ENCODE data around the gene SRPRA. TPM values are rescaled to one million over a fixed set of nuclear protein-coding genes. Genes with fewer than 3 reads are reported as not detected.
A peak's percentile ranks its signal among the peaks of the same experiment; 100 is the strongest.

SRPRA gene
- total and polyA plus RNA-seq, 4 experiments from 2014 or later = 132 to 176 (median 158) TPM

GRCh38 chr11:126305699-126306098, 37.0 kb upstream of the SRPRA start:
- H3K27ac Mint-ChIP-seq = peak overlapping the region; percentile 43 to 93 (median 85)
- H3K27me3 Mint-ChIP-seq = no peaks in the 10 kb centered on the region
- H3K9me3 Mint-ChIP-seq = no peaks in the 10 kb centered on the region
- DNase-seq = no peak
- no peaks in the 10 kb centered on the region for H3K27me3 ChIP-seq (ENCODE audit: insufficient read depth, low read length)
- peaks cover 26 to 54% (median 41%) of the 10 kb centered on the region in 4 donors for H3K4me1 Mint-ChIP-seq
- H3K9me3 ChIP-seq (ENCODE audit: control insufficient read depth in 1 of 2, low read length in 2 of 2) = no peaks in the 10 kb centered on the region
- peaks cover 17 to 47% of the 10 kb centered on the region in 2 donors for H3K36me3 Mint-ChIP-seq
- H3K4me3 ChIP-seq (ENCODE audit: low read length in 2 of 2) = no peak overlapping the region
- POLR2A ChIA-PET (ENCODE audit: partially characterized antibody) = interaction anchor here (1.1 to 2.8 kb wide), 3 partner anchors 10 to 37 kb away, joined by 3 to 39 read pairs (median 3); partner anchors contain the start of genes FOXRED1 and SRPRA
- H3K4me3 Mint-ChIP-seq = peak overlapping the region; percentile 40 to 82 (median 74)
- H3K27ac ChIP-seq (ENCODE audit: low read depth, low read length) = no peak overlapping the region
- peaks cover 28% of the 10 kb centered on the region for H3K4me1 ChIP-seq (ENCODE audit: insufficient read depth, low read length)
- H3K36me3 ChIP-seq (ENCODE audit: insufficient read depth, low read length) = peaks cover 2% of the 10 kb centered on the region
- CTCF ChIA-PET (ENCODE audit: partially characterized antibody) = interaction anchor here (2.2 kb wide), 1 partner anchor 17 kb away, joined by 7 read pairs; no protein-coding TSS in a partner anchor
- intact Hi-C loops (cut with micrococcal nuclease) = no loop called here

- intact Hi-C loops (cut with micrococcal nuclease) = loop anchor here (1.0 to 5.0 kb wide), 4 partner anchors 21 to 241 kb away; partner anchors contain the start of genes FAM118B, FOXRED1, RPUSD4 and TIRAP
- Mint-ChIP-seq H3K4me1 (peaks cover 21 to 47% (median 34%) of the 10 kb centered on the region in 4 donors), H3K9me3 (no peaks in the 10 kb centered on the region), H3K4me3 (peak overlapping the region; percentile 86 to 99 (median 92)), H3K27ac (peak overlapping the region; percentile 85 to 99 (median 94)), H3K36me3 (peaks cover 8 to 36% of the 10 kb centered on the region in 2 donors), H3K27me3 (no peaks in the 10 kb centered on the region)
- peak overlapping the region; percentile 91 for H3K27ac ChIP-seq (ENCODE audit: low read depth, low read length)
- H3K4me3 ChIP-seq (ENCODE audit: low read length in 2 of 2) = peak overlapping the region; percentile 66 to 90
- no peaks in the 10 kb centered on the region for H3K36me3 ChIP-seq (ENCODE audit: insufficient read depth, low read length)
- ChIA-PET POLR2A (ENCODE audit: partially characterized antibody) (interaction anchor here (0.6 to 2.8 kb wide), 16 partner anchors 11 to 735 kb away, joined by 3 to 39 read pairs (median 4); partner anchors contain the start of genes CDON, EI24, FOXRED1 and HYLS1), CTCF (ENCODE audit: partially characterized antibody) (interaction anchor here (0.8 to 2.2 kb wide), 4 partner anchors 16 to 176 kb away, joined by 3 to 7 read pairs (median 4); no protein-coding TSS in a partner anchor)
- DNase-seq = peak in 2 of 5 donors; percentile 12 to 53
- H3K4me1 ChIP-seq (ENCODE audit: insufficient read depth, low read length) = peaks cover 26% of the 10 kb centered on the region
- no peaks in the 10 kb centered on the region for H3K9me3 ChIP-seq (ENCODE audit: control insufficient read depth in 1 of 2, low read length in 2 of 2)
- H3K27me3 ChIP-seq (ENCODE audit: insufficient read depth, low read length) = no peaks in the 10 kb centered on the region
Measured at GRCh38 chr11:126304457-126305075, 35.9 kb upstream of the SRPRA start.

- ChIA-PET CTCF (ENCODE audit: partially characterized antibody) (interaction anchor here (0.8 to 2.2 kb wide), 4 partner anchors 15 to 177 kb away, joined by 3 to 7 read pairs (median 4); no protein-coding TSS in a partner anchor), POLR2A (ENCODE audit: partially characterized antibody) (interaction anchor here (0.6 to 2.8 kb wide), 16 partner anchors 10 to 734 kb away, joined by 3 to 39 read pairs (median 4); partner anchors contain the start of genes CDON, EI24, FOXRED1 and HYLS1)
- no peaks in the 10 kb centered on the region for H3K27me3 Mint-ChIP-seq
- Histone ChIP-seq H3K9me3 (ENCODE audit: control insufficient read depth in 1 of 2, low read length in 2 of 2) (no peaks in the 10 kb centered on the region), H3K4me1 (ENCODE audit: insufficient read depth, low read length) (peaks cover 26% of the 10 kb centered on the region), H3K36me3 (ENCODE audit: insufficient read depth, low read length) (no peaks in the 10 kb centered on the region), H3K27ac (ENCODE audit: low read depth, low read length) (peak within 1 kb of the TSS; percentile 91), H3K27me3 (ENCODE audit: insufficient read depth, low read length) (no peaks in the 10 kb centered on the region), H3K4me3 (ENCODE audit: low read length in 2 of 2) (peak within 1 kb of the TSS; percentile 66 to 90)
- H3K36me3 Mint-ChIP-seq = peaks cover 3 to 35% of the 10 kb centered on the region in 2 donors
- peaks cover 21 to 47% (median 34%) of the 10 kb centered on the region in 4 donors for H3K4me1 Mint-ChIP-seq
- no peaks in the 10 kb centered on the region for H3K9me3 Mint-ChIP-seq
- peak within 1 kb of the TSS; percentile 85 to 99 (median 94) for H3K27ac Mint-ChIP-seq
- intact Hi-C loops (cut with micrococcal nuclease) = loop anchor here (1.0 to 5.0 kb wide), 4 partner anchors 21 to 241 kb away; partner anchors contain the start of genes FAM118B, FOXRED1, RPUSD4 and TIRAP
- peak; percentile 84 to 89 (median 86) for DNase-seq
- H3K4me3 Mint-ChIP-seq = peak within 1 kb of the TSS; percentile 86 to 99 (median 92)
Measured at GRCh38 chr11:126303623-126304456, 35.1 kb upstream of the SRPRA start, which contains the start of gene DCPS. Gene DCPS, plus strand, starts transcription at chr11:126304060. Its CDS starts 21 bp downstream, at chr11:126304081.

DNA sequence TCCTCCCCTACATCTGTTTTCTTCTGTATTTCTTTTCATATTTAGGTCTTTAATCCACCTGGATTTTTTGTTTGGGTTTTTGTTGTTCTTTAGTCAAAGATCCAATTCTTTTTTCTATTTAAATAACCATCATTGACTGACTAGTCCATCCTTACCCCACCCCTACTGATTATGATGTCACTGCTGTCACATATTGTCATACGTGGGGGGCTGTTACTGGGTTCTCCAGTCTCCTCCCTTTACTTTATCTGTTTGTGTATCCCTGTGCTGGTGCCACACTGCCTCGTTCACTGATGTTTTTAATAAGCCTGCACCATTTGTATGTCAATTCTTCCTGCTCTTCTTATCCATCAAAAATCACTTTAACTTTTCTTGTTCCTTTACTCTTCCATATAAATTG, 28.3 kb upstream of the SRPRA start:
- no peaks in the 10 kb centered on the region for H3K27me3 Mint-ChIP-seq
- no peaks in the 10 kb centered on the region for H3K9me3 Mint-ChIP-seq
- Histone ChIP-seq H3K4me3 (ENCODE audit: low read length in 2 of 2) (no peak overlapping the region), H3K27ac (ENCODE audit: low read depth, low read length) (no peak overlapping the region), H3K9me3 (ENCODE audit: control insufficient read depth in 1 of 2, low read length in 2 of 2) (no peaks in the 10 kb centered on the region), H3K36me3 (ENCODE audit: insufficient read depth, low read length) (peaks cover 17% of the 10 kb centered on the region), H3K27me3 (ENCODE audit: insufficient read depth, low read length) (no peaks in the 10 kb centered on the region), H3K4me1 (ENCODE audit: insufficient read depth, low read length) (no peaks in the 10 kb centered on the region)
- no peak for DNase-seq
- CTCF ChIA-PET (ENCODE audit: partially characterized antibody) = no interaction called here
- POLR2A ChIA-PET (ENCODE audit: partially characterized antibody) = no interaction called here
- peaks cover 17 to 31% of the 10 kb centered on the region in 2 donors for H3K36me3 Mint-ChIP-seq
- no peak overlapping the region for H3K4me3 Mint-ChIP-seq
- peaks cover 5 to 15% (median 8%) of the 10 kb centered on the region in 4 donors for H3K4me1 Mint-ChIP-seq
- peak overlapping the region in 1 of 7 donors; percentile 57 for H3K27ac Mint-ChIP-seq
- intact Hi-C loops (cut with micrococcal nuclease) = no loop called here

DNA sequence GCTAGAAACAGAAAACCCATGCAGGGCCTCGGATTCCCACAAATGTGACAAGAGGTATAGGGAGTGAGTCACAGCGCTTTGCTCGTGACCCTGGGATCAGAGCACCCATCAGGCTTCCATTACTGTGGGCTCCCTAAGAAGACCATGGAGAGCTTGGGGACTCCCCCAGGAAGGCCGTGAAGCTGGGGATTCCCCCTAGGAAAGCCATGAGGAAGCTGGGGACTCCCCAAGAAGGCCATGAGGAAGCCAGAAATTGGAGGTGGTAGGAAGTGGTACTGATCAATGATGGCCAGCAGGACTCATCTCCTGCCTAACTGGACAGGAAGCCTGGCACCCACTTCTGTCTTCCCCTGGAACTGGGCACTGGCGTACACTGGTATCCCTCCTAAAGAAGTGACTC, 25.0 kb upstream of the SRPRA start:
- Mint-ChIP-seq H3K36me3 (peaks cover 27 to 49% of the 10 kb centered on the region in 2 donors), H3K27ac (peak overlapping the region in 4 of 7 donors; percentile 25 to 85 (median 52)), H3K27me3 (no peaks in the 10 kb centered on the region), H3K4me3 (no peak overlapping the region), H3K9me3 (no peaks in the 10 kb centered on the region), H3K4me1 (peaks cover 5 to 15% (median 9%) of the 10 kb centered on the region in 4 donors)
- H3K27ac ChIP-seq (ENCODE audit: low read depth, low read length) = no peak overlapping the region
- CTCF ChIA-PET (ENCODE audit: partially characterized antibody) = interaction anchor here (1.4 kb wide), 1 partner anchor 17 kb away, joined by 5 read pairs; no protein-coding TSS in a partner anchor
- POLR2A ChIA-PET (ENCODE audit: partially characterized antibody) = interaction anchor here (1.0 to 3.9 kb wide), 2 partner anchors 10 to 11 kb away, joined by 4 to 13 read pairs; partner anchors contain the start of genes DCPS and TIRAP
- H3K9me3 ChIP-seq (ENCODE audit: control insufficient read depth in 1 of 2, low read length in 2 of 2) = no peaks in the 10 kb centered on the region
- H3K27me3 ChIP-seq (ENCODE audit: insufficient read depth, low read length) = no peaks in the 10 kb centered on the region
- H3K4me3 ChIP-seq (ENCODE audit: low read length in 2 of 2) = no peak overlapping the region
- H3K4me1 ChIP-seq (ENCODE audit: insufficient read depth, low read length) = no peaks in the 10 kb centered on the region
- intact Hi-C loops (cut with micrococcal nuclease) = no loop called here
- peaks cover 38% of the 10 kb centered on the region for H3K36me3 ChIP-seq (ENCODE audit: insufficient read depth, low read length)
- no peak for DNase-seq

- no peaks in the 10 kb centered on the region for H3K27me3 ChIP-seq (ENCODE audit: insufficient read depth, low read length)
- ChIA-PET POLR2A (ENCODE audit: partially characterized antibody) (interaction anchor here (0.6 to 1.0 kb wide), 2 partner anchors 11 to 22 kb away, joined by 3 to 4 read pairs; partner anchors contain the start of genes FOXRED1 and SRPRA), CTCF (ENCODE audit: partially characterized antibody) (interaction anchor here (1.3 to 1.8 kb wide), 2 partner anchors 9 to 20 kb away, joined by 7 to 11 read pairs; no protein-coding TSS in a partner anchor)
- peaks cover 34% of the 10 kb centered on the region for H3K36me3 ChIP-seq (ENCODE audit: insufficient read depth, low read length)
- H3K27ac ChIP-seq (ENCODE audit: low read depth, low read length) = no peak overlapping the region
- H3K4me3 ChIP-seq (ENCODE audit: low read length in 2 of 2) = no peak overlapping the region
- H3K4me1 ChIP-seq (ENCODE audit: insufficient read depth, low read length) = peaks cover 1% of the 10 kb centered on the region
- Mint-ChIP-seq H3K4me1 (peaks cover 8 to 14% (median 14%) of the 10 kb centered on the region in 4 donors), H3K9me3 (no peaks in the 10 kb centered on the region), H3K27ac (no peak overlapping the region), H3K4me3 (no peak overlapping the region), H3K27me3 (no peaks in the 10 kb centered on the region), H3K36me3 (peaks cover 24 to 49% of the 10 kb centered on the region in 2 donors)
- intact Hi-C loops (cut with micrococcal nuclease) = no loop called here
- DNase-seq = no peak
- H3K9me3 ChIP-seq (ENCODE audit: control insufficient read depth in 1 of 2, low read length in 2 of 2) = no peaks in the 10 kb centered on the region
Measured at GRCh38 chr11:126290887-126291286, 22.2 kb upstream of the SRPRA start.
